Spleen (tissue), 7 donors: ENCODE measurements around the gene DHRS2.

Source experiments
- POLR2A ChIP-seq, 3 donors: fragments of 450-650 bp; IDR thresholded peaks; one replicate each; pipeline ENCODE4 v1.5.1; 2017; ENCODE audit warnings: antibody characterized with exemption in 3 of 3, mild to moderate bottlenecking in 1 of 3
- POLR2AphosphoS5 ChIP-seq, 3 donors: sonication (generic); formaldehyde crosslinking; IDR thresholded peaks; one replicate each; pipeline ENCODE4 v1.5.1; 2017; ENCODE audit warnings: antibody characterized with exemption in 3 of 3
- TF ChIP-seq, protein P1 (sequence below), 11 experiments: fragments of 200-600 bp in 7 of 11; fragments of 450-650 bp in 4 of 11; sonication (generic) in 4 of 11; IDR thresholded peaks in 8 of 11; conservative IDR thresholded peaks in 3 of 11; 1 replicate in 7 of 11; 2 replicates in 4 of 11; pipeline versions ENCODE4 v1.4.0 to v1.8.0; 2016 to 2021; ENCODE audit warnings: antibody characterized with exemption in 11 of 11, inconsistent platforms in 4 of 11, mild to moderate bottlenecking in 1 of 11
- donor health status: DM: no; HTN: no; CAD: no; lungs with moderate emphysema.
- donor health status: DM: no; HTN: no; CAD: no.
- donor health status: DM: no; HTN: no; CAD: no.

- TF ChIP-seq POLR2A (IDR thresholded peaks at IDR 0.05) = no peak
- TF ChIP-seq, protein P1, sequence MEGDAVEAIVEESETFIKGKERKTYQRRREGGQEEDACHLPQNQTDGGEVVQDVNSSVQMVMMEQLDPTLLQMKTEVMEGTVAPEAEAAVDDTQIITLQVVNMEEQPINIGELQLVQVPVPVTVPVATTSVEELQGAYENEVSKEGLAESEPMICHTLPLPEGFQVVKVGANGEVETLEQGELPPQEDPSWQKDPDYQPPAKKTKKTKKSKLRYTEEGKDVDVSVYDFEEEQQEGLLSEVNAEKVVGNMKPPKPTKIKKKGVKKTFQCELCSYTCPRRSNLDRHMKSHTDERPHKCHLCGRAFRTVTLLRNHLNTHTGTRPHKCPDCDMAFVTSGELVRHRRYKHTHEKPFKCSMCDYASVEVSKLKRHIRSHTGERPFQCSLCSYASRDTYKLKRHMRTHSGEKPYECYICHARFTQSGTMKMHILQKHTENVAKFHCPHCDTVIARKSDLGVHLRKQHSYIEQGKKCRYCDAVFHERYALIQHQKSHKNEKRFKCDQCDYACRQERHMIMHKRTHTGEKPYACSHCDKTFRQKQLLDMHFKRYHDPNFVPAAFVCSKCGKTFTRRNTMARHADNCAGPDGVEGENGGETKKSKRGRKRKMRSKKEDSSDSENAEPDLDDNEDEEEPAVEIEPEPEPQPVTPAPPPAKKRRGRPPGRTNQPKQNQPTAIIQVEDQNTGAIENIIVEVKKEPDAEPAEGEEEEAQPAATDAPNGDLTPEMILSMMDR (IDR thresholded peaks at IDR 0.05 in 8 of 11, conservative IDR thresholded peaks at IDR 0.05 in 3 of 11) = no peak
- TF ChIP-seq POLR2AphosphoS5 (IDR thresholded peaks at IDR 0.05) = no peak
These were observed 31.4 kb upstream of the DHRS2 start for GRCh38 chr14:23604675-23605170.
